Measurements from ENCODE around the gene MFAP1. TPM values are rescaled to one million over a fixed set of nuclear protein-coding genes. Genes with fewer than 3 reads are reported as not detected.
"Not testable (repeated sequence)": the region's sequence is repeated elsewhere in the genome, so short reads cannot be mapped to it uniquely, and the experiment has no call there.

Gene MFAP1
- total RNA-seq, 2 donors from 2014 or later, result 48.5 to 50.2 TPM

DNA sequence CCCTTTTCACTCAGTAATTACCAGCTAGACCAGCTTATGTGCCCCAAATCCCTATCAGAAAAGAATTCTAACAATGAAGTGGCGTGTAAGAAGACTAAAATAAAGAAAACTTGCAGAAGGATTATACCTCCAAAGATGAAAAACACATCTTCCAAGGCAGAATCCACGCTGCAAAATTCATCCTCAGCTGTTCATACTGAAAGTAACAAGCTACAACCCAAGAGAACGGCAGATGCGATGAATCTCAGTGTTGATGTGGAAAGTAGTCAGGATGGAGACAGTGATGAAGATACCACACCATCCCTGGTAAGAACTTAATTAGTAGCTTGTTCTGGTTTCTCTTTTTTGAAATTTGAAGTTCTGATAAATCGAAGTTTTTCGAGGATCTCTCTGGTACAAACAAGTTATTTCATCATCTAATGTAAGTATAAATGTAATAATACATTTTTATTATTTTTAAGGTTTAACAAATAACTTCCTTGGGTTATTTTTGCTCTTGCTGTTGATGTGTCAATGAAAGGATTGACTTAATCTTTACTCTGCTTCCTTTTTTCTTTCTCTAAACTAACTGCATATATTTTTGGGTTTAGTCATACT is 3.7 kb upstream of the MFAP1 start:
- Mint-ChIP-seq H3K36me3 (peaks cover 49 to 60% of the 10 kb centered on the region in 2 donors), H3K27ac (peak overlapping the region; percentile 92 to 94), H3K9me3 (peaks cover 0 to 4% of the 10 kb centered on the region in 2 donors)
- ATAC-seq (peak; percentile 31 to 32), DNase-seq (ENCODE audit: low spot score in 2 of 2) (peak in 1 of 2 donors; percentile 26)

DNA sequence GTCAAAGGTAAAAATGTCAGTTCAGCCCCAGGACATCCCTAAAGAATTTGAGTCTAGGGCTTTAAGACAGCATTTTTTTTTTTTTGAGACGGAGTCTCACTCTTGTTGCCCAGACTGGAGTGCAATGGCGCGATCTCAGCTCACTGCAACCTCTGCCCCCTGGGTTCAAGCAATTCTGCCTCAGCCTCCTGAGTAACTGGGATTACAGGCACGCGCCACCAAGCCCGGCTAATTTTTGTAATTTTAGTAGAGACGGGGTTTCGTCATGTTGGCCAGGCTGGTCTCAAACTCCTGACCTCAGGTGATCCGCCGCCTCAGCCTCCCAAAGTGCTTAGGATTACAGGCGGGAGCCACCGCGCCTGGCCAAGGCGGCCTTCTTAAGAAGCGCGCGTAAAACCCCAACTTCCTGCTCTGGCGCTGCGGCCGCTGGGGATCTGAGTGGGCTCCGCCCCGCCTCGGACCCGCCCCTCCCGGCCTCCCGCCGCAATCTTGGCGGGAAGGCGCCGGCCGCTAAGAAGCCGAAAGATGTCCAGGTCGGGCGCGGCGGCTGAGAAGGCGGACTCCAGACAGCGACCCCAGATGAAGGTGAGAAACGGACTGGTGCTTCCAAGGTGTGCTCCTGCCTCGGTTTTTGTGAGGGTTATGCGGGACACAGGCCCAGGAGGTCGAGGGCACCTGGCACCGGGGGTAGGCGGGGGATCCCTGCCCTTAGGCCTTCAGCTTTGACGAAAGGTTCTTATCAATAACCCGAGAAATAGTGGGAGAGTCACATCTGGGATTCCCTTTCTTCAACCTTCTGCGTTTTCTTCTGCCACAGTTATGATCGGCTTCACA is 2.2 kb upstream of the MFAP1 start, which contains the start of gene WDR76:
WDR76 (plus strand) TSS at position 495 of the 834 bp plus-strand sequence; CDS start at position 526, 31 bp downstream.
- Mint-ChIP-seq H3K27ac (peak within 1 kb of the TSS; percentile 92 to 94), H3K36me3 (peaks cover 43 to 56% of the 10 kb centered on the region in 2 donors), H3K9me3 (peaks cover 0 to 4% of the 10 kb centered on the region in 2 donors)
- ATAC-seq, result peak; percentile 73 to 74
- peak; percentile 80 to 89 for DNase-seq (ENCODE audit: low spot score in 2 of 2)

DNA sequence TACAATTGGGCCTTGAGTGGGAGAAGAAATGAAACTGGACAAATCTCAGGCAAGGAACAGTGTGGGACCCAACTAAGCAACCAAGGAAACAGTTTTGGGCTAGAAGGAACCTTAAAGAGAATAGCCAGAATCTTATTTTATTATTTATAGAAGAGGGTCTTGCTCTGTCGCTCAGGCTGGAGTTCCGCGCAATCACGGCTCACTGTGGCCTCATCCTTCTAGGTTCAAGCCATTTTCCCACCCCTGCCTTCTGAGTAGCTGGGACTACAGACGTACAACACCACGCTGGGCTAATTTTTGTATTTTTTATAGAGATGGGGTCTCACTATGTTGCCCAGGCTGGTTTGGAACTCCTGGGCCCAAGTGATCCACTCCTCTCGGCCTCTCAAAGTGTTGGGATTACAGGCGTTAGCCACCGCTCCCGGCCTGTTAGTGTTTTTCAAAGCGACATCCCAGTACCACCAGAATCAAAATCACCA is 1.6 kb upstream of the MFAP1 start:
- H3K27ac Mint-ChIP-seq, result peak overlapping the region; percentile 92 to 94
- DNase-seq (ENCODE audit: low spot score in 2 of 2), result no peak
- H3K36me3 Mint-ChIP-seq, result peaks cover 41 to 59% of the 10 kb centered on the region in 2 donors
- peaks cover 0 to 4% of the 10 kb centered on the region in 2 donors for H3K9me3 Mint-ChIP-seq
- ATAC-seq, result no peak

DNA sequence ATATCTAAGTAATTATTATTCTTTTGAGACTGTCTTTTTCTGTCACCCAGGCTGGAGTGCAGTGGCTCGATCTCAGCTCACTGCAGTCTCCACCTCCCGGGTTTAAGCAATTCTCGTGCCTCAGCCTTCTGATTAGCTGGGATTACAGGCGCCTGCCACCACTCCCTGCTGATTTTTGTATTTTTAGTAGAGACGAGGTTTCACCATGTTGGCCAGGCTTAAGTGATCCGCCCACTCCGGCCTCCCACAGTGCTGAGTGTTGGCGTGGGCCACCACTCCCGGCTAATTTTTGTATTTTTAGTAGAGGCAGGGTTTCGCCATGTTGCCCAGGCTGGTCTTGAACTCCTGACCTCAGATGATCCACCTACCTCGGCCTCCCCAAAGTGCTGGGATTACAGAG is 815 bp upstream of the MFAP1 start:
- ATAC-seq; DNase-seq (ENCODE audit: low spot score in 2 of 2); H3K9me3 Mint-ChIP-seq: not testable (repeated sequence)
- peaks cover 41 to 59% of the 10 kb centered on the region in 2 donors for H3K36me3 Mint-ChIP-seq
- peak overlapping the region; percentile 92 to 97 for H3K27ac Mint-ChIP-seq

DNA sequence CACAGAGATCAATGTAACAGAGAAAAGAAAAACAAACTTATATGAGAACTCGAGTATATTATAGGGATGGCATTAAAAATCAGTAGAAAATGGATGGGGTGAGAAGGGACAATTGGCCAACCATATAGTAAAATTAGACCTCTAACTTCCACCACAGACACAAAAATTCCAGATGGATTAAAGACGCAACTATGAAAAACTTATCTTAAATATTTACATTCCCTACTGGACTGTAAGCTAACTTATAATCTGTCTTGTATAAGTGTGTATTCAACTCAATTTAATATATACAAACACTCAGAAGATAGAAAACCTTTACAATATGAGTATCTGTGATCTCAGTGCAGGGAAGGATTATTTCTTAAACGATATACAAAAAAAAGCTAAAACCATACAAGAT is 3.0 kb downstream of the MFAP1 start:
- H3K36me3 Mint-ChIP-seq, result peaks cover 9 to 29% of the 10 kb centered on the region in 2 donors
- peaks cover 0 to 4% of the 10 kb centered on the region in 2 donors for H3K9me3 Mint-ChIP-seq
- DNase-seq (ENCODE audit: low spot score in 2 of 2) (no peak), ATAC-seq (no peak)
- no peak overlapping the region for H3K27ac Mint-ChIP-seq

DNA sequence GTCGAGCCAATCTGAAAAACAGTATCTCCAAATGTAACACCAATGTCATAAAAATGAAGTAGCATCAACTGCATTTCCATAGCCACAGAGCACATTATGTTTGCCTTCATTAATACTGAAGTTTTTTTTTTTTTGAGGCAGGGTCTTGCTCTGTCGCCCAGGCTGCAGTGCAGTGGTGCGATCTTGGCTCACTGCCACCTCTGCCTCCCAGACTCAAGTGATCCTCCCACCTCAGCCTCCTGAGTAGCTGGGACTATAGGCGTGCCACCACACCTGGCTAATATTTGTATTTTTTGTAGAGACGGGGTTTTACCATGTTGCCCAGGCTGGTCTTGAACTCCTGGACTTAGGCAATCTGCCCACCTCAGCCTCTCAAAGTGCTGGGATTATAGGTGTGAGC is 9.4 kb downstream of the MFAP1 start:
- ATAC-seq; H3K9me3 Mint-ChIP-seq; DNase-seq (ENCODE audit: low spot score in 2 of 2): not testable (repeated sequence)
- Mint-ChIP-seq H3K36me3 (peaks cover 24 to 32% of the 10 kb centered on the region in 2 donors), H3K27ac (peak overlapping the region; percentile 53)

DNA sequence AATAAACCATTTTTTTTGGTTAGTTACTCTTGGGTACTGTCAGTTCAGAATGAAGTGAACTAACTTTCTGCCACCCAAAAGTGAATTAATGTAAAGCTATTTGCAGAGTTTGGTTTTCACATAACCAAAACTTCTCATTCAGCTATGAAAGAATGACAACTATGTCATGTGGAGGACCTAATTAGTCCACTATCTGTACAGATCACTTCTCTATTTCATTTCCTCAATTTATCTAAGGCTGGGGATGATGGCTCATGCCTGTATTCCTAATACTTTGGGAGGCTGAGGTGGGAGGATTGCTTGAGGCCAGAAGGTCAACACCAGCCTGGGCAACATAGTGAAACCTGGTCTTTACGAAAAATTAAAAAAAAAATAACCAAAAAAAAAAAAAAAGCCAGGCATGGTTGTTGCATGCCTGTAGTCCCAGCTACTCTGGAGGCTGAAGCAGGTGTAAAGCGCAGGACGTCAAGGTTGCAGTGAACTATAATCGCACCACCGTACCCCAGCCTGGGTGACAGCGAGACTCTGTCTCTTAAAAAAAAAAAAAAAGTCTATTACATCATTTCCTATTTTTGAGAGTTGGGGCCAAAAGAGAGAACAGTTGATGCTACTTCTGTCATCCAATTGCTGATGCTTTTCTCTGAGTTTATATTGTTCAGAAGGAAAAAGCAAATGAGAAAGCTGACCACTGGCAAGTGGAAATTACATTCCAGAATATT is 15.4 kb downstream of the MFAP1 start:
- Mint-ChIP-seq H3K36me3 (peaks cover 21 to 41% of the 10 kb centered on the region in 2 donors), H3K27ac (peak overlapping the region in 1 of 2 donors; percentile 36), H3K9me3 (no peaks in the 10 kb centered on the region)
- DNase-seq (ENCODE audit: low spot score in 2 of 2) (no peak), ATAC-seq (no peak)

DNA sequence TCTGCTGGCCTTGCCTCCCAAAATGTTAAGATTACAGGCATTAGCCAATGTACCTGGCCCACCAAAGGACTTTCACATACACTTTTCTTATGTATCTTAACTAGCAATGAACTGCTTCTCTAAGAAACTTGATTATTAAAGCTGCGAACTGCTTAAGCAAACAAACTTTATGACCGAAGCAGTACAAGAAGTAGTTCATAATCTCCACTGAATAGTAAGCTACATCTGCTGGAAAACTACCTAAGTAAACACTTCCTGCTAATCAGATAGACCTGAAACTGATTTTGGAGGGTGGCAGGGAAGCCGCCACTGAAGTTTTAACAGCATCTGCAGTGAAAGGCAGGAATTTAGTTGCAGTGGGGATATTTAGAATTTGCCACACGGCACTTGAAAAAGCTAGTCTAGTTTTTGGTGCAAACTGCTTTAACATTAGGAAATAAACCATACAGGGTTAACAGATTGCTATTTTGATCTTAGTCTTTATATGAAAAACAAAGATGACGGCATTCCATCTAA is 16.0 kb downstream of the MFAP1 start:
- Mint-ChIP-seq H3K9me3 (no peaks in the 10 kb centered on the region), H3K27ac (no peak overlapping the region), H3K36me3 (peaks cover 18 to 41% of the 10 kb centered on the region in 2 donors)
- DNase-seq (ENCODE audit: low spot score in 2 of 2) (no peak), ATAC-seq (no peak)

DNA sequence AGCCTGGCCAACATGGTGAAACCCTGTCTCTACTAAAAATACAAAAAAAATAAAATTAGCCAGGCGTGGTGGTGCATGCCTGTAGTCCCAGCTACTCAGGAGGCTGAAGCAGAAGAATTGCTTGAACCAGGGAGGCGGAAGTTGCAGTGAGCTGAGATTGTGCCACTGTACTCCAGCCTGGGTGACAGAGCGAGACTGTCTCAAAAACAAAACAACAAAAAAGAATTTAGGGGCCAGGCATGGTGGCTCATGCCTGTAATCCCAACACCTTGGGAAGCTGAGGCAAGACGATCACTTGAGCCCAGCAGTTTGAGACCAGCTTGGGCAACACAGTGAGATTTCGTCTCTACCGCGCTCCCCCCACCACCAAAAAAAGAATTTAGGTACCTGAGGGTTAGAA is 21.8 kb downstream of the MFAP1 start:
- H3K9me3 Mint-ChIP-seq; DNase-seq (ENCODE audit: low spot score in 2 of 2); ATAC-seq: not testable (repeated sequence)
- peak overlapping the region in 1 of 2 donors; percentile 14 for H3K27ac Mint-ChIP-seq
- peaks cover 37 to 64% of the 10 kb centered on the region in 2 donors for H3K36me3 Mint-ChIP-seq

DNA sequence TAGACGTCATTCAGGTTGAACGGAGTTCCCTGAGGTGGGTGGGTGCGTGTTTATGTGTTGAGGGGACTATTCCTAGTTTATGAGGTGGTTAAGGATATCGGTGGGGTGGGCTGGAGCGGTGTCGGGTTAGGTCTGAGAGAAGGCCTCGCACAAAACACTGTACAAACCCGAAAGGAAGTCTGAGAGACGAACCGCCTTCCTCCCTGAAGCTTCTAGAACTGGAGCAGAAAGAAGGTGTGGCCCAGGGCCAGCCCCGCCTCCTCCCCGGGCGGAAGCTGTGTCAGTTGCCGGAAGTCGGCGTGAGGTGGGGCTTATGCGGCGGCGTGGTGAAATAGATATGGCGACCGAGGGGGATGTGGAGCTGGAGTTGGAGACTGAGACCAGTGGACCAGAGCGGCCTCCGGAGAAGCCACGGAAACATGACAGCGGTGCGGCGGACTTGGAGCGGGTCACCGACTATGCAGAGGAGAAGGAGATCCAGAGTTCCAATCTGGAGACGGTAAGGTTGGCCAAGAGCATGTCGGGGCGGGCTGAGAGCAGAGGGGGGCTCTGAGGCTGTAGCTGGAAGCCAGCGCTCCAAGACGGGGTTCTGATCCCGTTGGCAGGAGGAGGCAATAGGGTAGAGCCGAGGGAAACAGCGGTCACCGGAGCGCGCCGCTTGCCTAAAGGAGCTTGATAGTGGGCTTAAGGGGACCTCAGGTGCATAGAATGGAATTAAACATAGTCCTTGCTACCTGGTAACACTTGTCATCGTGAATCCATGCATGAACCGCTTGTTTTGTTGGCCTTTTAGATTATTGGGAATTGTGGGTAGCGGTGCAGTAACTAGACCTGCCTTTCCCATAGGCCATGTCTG is 24.0 kb downstream of the MFAP1 start, which contains the start of gene HYPK:
HYPK (plus strand) TSS at position 314 of the 856 bp plus-strand sequence; CDS start at position 338, 24 bp downstream.
- Mint-ChIP-seq H3K27ac (peak within 1 kb of the TSS; percentile 91 to 99), H3K9me3 (no peaks in the 10 kb centered on the region), H3K36me3 (peaks cover 32 to 48% of the 10 kb centered on the region in 2 donors)
- DNase-seq (ENCODE audit: low spot score in 2 of 2) (peak; percentile 85 to 87), ATAC-seq (peak; percentile 95 to 96)

DNA sequence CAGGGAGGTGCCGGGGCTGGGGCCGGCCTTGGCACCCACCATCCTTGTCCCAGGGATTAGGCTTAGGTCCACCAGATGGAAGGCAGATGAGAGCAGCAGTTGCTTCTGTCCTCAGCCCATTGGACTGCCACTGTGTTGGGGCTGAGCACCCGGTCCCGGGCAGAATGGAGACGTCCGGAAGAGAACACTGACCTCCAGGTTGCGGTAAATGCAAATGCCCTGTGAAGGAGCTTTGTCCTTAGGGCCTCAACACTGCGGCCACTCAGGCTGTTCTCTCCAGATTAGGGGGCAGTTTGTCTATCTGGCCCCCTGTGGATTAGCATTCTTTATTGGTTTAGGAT is 24.6 kb downstream of the MFAP1 start, which contains the start of gene SERINC4:
SERINC4 (minus strand) TSS at position 276 of the 341 bp plus-strand sequence; CDS start at position 42, 234 bp downstream.
- DNase-seq (ENCODE audit: low spot score in 2 of 2), result no peak
- Mint-ChIP-seq H3K36me3 (peaks cover 38 to 49% of the 10 kb centered on the region in 2 donors), H3K9me3 (no peaks in the 10 kb centered on the region), H3K27ac (peak within 1 kb of the TSS; percentile 91 to 99)
- peak in 1 of 2 donors; percentile 4 for ATAC-seq

DNA sequence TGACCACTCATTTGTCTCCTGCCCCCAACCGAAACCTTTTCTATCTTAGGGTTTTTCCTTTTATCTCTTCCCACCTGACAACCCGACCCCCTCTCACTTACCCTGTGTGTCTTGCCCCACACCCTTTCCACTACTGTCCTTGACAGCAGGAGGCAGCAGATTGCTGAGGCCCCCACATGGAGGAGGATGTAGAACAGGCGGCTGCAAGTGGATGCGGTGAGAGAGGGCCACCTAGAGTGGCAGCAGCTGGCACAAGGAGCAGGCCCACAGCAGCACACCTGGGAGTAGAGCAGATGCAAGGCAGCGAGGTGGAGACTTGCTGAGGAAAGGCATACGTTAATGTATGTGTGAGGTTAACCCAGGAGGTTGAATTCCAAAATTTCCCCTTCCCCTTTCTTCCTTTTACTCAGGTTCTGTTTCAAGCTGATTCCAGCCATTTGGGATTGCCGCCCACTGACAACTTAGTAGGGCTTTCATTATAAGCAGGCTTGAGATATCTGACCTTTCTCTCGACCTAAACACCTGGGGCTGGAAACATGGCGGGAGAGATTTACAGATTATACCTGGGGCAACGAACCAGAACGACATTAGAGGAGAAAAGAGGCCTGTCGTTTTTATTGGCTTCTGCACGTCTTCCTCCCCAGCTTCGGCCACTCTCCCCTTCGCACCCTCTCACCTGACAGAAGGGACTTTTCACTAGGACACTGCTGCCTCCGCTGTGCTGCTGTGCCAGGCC is 25.1 kb downstream of the MFAP1 start:
- Mint-ChIP-seq H3K9me3 (no peaks in the 10 kb centered on the region), H3K36me3 (peaks cover 44 to 54% of the 10 kb centered on the region in 2 donors), H3K27ac (peak overlapping the region; percentile 88 to 91)
- DNase-seq (ENCODE audit: low spot score in 2 of 2) (no peak), ATAC-seq (peak in 1 of 2 donors; percentile 4)

DNA sequence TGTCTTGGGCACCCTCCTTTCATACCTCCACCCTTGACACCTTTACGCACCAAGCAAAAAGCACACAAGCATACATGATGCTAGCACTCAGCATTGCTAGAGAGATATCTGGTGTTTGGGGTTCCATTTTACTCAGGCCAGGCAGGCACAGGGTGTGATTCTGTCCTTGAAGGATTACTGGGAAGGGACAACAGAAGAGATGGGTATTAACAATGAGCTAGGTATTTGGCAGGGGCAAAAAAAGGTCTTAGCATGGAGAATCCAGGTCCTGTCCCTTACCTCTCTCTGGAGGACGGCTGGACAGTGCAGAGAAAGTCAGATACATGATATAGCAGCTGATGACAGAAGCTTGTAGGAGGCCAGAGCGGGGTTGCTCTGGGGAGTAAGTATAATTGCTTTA is 27.9 kb downstream of the MFAP1 start:
- Mint-ChIP-seq H3K27ac (peak overlapping the region in 1 of 2 donors; percentile 65), H3K9me3 (no peaks in the 10 kb centered on the region), H3K36me3 (peaks cover 64 to 73% of the 10 kb centered on the region in 2 donors)
- no peak for DNase-seq (ENCODE audit: low spot score in 2 of 2)
- ATAC-seq, result no peak

DNA sequence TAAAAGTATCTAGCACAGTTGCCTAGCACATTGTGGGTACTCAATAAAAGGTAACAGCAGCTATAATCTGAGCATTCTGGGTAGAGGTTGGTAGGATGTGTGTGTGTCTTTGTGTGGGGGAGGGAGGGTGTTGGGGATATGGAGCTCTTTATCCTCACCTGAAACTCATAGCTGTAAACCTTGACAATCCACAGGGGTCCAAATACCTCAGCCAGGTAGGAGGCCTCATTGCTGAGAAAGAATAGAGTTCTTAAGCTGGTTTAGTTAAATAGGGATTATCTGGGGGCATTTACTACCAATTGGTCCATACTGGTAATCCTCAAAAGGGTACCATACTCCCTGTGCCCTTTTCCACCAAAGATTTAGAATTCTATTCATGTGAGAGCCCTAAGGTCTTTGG is 28.5 kb downstream of the MFAP1 start:
- Mint-ChIP-seq H3K36me3 (peaks cover 58 to 67% of the 10 kb centered on the region in 2 donors), H3K27ac (peak overlapping the region in 1 of 2 donors; percentile 2), H3K9me3 (no peaks in the 10 kb centered on the region)
- no peak for ATAC-seq
- no peak for DNase-seq (ENCODE audit: low spot score in 2 of 2)

DNA sequence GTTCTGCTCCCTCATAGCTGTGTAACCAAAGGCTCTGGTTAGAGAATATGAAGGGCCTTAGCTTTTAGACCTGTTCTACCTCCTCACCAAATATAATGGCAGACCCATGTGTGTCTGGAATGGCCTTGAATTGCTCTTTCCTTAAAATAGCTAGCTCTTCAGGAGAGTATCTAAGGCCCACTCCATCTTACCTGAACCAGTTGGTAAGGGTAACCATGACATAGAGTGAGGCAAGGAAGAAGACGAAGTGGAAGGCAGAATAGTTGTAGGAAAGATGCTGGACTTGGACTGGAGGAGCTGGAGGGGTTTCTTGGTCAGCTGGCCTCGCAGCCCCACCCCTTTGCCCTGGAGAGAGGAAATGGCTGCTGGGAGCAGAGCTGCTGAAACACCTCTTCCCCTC is 29.3 kb downstream of the MFAP1 start:
- Mint-ChIP-seq H3K27ac (peak overlapping the region; percentile 62 to 100), H3K36me3 (peaks cover 50 to 59% of the 10 kb centered on the region in 2 donors), H3K9me3 (no peaks in the 10 kb centered on the region)
- DNase-seq (ENCODE audit: low spot score in 2 of 2) (no peak), ATAC-seq (no peak)
